Measurements from ENCODE around the gene DMWD.

The DMWD gene

DNA sequence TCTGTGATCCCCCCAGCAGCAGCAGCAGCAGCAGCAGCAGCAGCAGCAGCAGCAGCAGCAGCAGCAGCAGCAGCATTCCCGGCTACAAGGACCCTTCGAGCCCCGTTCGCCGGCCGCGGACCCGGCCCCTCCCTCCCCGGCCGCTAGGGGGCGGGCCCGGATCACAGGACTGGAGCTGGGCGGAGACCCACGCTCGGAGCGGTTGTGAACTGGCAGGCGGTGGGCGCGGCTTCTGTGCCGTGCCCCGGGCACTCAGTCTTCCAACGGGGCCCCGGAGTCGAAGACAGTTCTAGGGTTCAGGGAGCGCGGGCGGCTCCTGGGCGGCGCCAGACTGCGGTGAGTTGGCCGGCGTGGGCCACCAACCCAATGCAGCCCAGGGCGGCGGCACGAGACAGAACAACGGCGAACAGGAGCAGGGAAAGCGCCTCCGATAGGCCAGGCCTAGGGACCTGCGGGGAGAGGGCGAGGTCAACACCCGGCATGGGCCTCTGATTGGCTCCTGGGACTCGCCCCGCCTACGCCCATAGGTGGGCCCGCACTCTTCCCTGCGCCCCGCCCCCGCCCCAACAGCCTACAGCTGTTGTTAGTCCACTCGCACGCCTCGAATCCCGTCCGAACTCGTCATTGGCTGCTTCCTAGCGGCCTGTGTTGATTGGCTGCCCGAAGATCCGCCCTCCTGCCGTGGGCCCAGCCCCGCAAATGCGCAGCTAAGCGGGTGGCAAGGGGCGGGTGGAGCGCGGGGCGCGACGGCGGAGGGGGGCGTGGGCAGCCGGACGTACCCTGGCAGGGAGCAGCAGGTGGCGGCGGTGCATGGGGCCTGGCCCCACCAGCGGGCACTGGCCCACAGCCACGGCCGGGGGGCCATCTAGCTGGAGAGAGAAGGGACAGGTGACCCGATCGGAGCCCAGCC is 22.2 kb downstream of the DMWD start:
- DNase-seq = peak; percentile 40 to 96 (median 89)

DNA sequence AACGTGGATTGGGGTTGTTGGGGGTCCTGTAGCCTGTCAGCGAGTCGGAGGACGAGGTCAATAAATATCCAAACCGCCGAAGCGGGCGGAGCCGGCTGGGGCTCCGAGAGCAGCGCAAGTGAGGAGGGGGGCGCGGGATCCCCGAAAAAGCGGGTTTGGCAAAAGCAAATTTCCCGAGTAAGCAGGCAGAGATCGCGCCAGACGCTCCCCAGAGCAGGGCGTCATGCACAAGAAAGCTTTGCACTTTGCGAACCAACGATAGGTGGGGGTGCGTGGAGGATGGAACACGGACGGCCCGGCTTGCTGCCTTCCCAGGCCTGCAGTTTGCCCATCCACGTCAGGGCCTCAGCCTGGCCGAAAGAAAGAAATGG is 22.8 kb downstream of the DMWD start:
- peak in 37 of 58 donors; percentile 40 to 84 (median 61) for DNase-seq

DNA sequence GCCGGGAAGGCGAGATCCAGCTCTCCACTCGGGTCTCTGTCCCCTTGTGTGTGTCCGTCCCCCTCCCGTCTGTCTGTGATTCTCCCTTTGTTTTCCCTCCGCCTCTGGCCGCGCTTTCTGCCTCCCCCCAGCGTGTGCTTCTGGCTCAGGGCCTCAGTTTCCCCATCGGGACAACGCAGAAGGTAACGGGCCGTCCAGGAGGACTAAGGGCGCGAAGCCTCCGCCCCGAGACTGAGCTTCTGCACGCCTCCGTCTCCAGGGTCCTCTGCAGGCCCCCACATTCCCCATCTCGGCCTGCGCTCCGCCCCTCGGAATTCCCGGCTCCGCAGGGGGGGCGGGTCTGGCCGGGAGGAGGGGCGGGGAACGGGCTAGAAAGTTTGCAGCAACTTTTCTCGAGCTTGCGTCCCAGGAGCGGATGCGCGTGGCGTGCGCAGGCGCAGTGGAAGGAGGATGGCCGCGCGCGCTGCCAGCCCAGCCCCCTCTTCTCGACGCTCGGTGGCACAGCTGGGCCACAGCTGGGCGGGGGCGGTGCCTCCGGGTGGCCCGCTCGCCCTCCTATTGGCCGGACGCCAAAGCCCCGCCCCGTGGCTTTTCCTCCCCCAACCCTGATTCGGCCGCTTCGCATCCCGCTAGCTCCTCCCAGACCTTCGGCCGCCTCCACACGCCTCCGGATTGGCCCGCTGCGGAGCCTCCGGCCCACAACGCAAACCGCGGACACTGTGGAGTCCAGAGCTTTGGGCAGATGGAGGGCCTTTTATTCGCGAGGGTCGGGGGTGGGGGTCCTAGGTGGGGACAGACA is 23.5 kb downstream of the DMWD start, which contains the start of gene SIX5:
Gene SIX5 (minus strand): TSS at position 269 of the 799 bp plus-strand sequence. CDS start 408 bp downstream, outside the sequence.
- peak; percentile 38 to 98 (median 92) for DNase-seq

DNA sequence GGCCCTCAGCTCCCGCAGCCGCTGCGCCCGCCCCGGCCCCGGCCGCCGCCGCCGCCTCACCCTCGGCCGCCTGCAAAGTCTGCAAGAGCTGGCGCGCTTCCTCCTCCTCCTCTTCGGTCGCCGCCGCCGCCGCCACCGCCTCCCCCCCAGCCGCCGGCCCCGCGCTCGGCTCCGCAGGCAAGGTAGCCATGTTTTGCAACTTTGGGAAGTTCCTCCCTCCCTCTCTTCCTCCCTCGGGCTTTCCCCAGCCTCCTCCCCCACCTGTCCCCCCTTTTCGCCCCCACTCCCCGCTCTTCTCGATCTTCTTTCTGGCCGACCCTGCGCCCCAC is 24.0 kb downstream of the DMWD start:
- DNase-seq = peak in 3 of 58 donors; percentile 37 to 62 (median 42)

DNA sequence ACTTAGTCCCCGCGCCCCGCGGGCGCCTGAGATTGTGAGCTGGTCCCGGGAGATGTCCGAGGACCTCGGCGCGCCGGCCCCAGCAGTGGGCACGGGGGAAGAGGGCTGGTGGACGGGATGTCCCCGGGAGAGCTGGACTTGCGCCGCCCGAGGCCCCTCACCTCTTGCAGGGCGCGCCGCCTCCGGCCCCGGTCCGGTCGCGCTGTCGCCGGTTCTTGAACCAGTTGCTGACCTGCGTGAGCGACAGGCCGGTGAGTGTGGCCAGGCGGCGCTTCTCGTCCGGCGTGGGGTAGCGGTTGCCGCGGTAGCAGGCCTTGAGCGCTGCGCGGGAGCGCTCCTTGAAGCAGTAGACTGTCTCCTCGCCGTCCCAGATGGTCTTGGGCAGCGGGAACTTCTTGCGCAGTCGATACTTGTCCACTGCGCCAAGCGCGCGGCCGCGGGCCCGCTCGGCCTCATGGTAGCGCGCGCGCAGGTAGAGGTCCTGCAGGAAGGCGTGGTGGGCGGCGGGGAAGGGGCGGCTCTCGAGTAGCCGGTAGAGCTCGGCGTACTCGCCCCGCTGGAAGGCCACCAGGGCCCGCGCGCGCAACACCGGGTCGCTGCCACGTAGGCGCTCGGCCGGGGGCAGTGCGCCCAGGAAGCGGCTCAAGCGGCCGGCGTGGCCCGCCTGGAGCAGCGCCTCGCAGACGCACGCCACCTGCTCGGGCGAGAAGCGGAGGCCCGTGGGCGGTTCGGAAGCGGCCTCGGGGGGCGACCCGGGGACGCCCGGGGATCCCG is 24.6 kb downstream of the DMWD start:
- DNase-seq = peak in 24 of 58 donors; percentile 7 to 62 (median 30)

DNA sequence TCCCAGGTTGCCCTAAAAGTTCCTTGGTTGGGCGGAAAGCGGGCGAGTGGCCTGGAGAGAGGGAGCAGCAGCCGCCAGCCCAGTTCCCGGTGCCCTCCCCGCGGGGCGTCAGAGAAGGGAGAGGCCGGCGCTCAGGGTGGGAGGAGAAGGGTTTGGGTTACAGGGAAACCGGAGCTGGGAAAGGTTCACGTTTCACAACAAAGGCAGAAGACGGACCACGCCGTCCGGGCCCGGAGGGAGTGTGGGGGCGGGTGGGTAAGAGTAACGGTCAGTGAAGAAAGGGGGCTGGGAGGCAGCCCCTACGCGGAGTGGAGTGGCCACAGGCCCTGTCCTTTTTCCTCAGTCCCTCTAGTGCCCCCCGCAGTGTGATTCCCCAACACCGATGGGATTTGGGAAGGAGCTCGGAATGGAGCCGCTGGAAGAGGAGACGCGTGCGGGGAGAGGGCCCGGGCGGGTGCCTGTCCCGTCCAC is 25.2 kb downstream of the DMWD start:
- peak in 1 of 58 donors; percentile 34 for DNase-seq

DNA sequence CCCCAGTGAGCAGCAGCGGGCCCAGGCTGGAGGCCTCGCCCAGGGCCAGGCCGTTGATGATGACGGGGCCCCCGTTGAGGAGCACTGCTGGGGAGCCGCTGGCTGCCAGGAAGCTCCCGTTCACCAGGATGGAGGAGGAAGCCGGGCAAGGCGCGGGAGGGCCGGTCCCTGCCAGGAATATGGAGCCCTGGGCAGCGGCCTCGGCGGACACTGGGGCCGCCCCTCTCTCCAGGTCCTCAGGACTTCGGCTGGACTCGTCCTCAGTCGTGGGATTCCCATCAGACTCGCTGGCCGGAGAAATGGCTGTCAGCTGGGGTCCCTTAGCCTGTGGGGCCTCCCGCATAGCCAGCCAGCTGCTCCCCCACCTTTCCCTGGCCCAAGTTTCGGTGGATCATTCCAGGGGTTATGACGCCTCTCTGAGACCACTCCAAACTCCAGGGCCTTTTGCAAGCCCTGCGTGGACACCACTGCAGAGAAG is 25.7 kb downstream of the DMWD start:
- DNase-seq = no peak

DNA sequence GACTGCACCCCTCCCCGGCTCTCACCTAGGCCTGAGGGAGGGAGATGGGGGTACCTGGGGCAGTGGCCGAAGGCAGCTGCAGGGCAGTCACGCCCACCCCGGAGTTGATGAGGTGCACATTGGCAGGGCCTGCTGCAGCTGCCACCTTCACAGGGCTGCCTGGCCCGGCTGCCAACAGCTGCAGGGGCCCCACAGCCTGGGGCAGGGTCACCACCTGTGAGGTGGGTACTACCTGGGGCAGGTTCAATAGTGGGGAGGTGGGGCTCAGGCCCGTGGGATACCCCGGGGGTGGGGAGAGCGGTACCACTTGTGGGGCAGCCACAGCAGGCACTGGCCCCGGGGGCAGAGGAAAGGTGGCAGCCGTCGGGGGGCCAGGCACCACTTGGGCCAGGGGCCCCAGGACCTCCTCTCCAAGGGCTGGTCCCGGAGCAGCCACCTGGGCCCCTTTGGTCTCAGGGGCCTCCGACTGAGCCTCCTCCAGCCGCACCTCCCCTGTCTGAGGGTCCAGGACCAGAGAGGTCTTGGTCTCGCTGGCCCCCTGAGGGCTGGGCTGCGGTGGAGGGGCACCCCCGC is 26.3 kb downstream of the DMWD start:
- no peak for DNase-seq

DNA sequence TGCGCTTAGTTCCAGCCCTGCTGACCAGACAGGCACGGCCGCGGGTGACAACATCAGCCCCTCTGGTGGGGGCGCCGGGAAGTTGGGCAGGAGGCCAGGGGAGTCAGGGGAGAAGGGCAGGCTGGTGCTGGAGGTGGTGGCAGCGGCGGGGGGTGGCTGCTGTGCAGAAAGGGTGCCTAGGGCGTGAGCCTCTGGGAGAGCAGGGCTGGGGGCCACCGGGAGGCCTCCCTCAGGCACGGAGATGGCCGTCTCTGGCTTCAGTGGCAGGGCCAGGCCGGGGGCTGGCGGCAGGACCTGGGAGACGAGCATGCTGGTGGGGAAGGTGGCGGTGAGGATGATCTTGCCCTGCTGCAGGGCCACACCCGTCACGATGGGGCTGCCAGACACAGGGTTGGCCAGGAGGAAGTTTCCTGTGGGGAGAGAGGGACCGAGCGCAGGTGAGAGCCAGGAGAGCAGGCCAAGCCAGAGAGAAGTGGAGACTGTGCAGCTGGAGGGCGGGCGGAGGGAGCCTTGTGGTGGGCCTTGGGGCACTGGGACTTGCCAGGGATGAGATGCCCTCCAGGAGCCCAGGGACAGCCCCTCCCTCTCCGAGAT is 26.8 kb downstream of the DMWD start:
- no peak for DNase-seq

DNA sequence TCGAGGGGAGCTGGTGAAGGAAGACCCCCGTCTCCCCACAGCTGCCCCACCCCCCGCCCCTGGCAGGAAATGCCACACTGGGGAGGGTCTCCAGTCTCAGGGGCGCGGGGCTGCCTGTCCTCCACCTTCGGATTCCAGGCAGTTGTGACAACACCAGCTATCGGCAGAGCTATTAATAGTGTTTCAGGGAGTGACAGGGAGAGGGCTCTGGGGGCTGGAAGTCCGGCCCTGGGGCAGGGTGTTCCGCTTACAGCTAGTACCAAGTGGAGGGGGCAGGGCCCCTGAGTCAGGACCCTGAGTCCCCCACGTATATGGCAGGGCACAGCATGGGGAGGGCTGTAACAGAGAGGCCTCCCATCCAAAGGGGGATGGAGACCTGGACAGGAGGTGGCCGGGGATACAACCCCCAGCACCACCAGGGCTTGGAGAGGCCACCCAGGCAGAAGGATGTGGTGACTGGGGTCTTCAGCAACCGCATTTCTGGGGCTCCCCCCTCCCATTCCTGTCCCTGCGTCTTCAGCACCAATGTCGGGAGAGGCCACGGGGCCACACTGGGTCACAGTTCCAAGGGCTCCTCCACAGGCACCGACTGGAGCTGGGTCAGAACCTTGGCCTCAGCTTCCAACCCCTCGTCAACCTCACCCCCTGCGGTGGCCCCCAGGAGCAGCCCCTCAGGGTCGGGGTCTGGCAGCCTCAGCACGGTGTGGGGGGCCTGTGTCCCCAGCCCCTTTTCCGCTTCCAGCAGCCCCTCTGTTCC is 27.5 kb downstream of the DMWD start:
- no peak for DNase-seq

DNA sequence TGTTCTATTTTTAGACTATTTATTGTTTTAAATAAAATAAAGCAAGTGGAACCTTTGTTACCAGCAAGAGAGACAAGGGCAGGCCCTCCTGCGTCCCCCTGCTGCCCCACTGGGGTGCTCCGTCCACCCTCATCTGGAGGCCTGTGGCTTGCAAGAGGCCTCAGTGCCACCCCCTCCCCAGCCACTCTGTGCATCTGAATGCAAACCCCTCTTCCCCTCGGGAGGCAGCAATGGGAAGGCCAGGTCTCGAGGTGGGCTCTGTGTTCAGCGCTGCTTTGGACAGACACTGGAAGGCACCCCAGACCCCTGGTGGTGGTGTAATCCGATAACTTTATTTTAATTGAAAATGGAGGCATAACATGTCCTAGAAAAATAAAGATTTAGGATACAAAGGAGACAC is 28.2 kb downstream of the DMWD start:
- DNase-seq = no peak

DNA sequence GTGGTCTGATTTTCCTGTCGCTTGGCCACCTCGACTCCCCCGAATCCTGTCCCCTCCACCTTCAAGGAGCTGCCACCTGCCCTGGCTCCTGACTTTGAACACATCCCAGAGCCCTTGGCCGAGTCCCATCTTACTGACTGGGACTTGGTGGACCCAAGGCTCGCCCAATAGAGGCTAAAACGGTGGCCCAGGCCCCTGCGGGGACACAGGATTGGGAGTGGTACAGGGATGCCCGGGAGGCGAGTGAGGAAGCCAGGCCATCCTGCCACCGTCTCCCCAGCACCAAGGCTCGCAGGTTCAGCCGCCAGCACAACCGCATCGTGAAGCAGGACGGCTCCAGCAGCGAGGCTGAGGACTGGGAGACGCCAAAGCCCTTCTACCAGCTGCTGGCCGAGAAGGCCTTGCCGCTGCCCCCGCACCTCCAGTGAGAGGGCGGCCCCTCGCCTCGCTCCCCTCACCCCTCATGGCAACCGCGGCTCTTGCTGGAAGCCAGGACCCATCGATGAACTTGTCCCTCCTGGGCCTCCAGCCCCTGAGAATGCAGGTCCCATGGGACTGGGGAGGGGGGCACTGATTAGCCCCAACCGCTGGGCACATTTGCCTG is 28.9 kb downstream of the DMWD start:
- DNase-seq = no peak

DNA sequence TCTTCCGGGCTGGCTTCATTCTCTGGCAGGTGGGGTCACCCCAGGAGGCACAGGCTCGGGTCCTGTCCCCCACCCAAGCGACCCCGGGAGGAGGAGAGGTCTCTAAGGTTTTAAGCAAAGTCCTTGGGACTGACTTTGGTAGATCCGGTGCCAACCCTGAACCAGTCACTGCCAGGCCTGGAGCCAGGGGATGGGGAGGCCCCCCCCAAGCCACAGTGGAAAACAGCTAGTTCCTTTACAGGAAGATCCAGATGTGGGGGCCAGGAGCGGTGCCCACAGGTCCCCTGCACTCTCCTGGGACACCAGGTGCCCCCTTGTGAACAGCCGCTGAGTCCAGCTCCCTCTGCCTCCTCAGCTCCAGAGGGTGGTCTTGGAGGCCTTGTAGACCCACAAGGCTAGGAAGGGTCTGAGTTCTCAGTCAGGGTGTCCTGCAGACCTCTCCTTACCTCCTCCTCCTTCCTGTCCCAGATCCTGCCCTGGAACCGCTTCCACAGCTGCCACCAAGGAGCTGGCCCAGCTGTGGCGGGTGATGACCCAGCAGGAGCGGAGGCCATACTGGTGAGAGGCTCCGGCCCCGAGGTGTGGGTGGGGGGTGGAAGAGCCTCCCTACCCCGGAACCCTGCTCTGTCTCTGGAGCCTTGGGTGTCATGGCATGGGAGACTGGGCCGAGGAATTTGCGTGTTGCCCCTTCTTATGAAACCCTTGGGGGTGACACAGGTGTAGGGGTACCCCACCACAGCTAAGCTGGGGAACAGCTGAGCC is 29.6 kb downstream of the DMWD start:
- DNase-seq = no peak

DNA sequence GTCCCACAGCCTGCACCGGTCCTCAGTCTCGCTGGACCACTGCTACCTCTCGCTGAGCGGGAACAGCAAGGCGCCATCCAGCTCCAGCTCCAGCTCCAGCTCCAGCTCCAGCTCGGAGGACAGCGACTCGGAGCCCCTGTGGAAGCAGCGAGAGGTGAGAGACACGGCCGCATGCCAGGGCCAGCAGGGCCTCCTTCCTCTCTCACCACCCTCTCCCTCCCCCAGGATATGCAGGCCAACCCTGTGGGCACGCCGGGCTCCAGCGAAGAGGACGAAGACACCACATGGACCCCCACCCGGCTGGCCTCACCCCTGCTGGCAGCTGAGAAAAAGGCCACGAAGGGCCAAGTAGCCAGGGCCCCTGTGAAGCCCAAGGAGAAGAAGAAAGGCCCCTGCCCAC is 30.9 kb downstream of the DMWD start:
- DNase-seq = no peak

DNA sequence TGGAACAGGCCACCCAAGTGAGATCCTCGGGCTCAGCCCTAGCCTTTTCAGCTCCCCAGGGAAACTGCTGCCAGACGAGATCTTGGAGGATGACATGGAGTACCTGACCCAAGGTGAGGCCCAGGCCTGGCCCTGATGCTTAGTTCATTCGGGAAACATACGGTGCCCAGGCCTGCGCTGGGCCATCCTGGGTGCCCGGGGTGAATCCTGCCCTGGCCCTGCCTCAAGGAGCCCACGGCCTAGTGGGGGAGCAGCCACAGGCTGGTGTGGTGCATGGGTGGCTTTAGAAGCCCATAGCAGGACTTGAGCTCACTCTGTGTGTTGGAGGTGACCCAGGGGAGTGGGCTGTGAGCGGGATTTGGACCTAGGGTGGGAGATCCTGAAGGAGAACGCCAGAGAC is 33.7 kb downstream of the DMWD start:
- no peak for DNase-seq

DNA sequence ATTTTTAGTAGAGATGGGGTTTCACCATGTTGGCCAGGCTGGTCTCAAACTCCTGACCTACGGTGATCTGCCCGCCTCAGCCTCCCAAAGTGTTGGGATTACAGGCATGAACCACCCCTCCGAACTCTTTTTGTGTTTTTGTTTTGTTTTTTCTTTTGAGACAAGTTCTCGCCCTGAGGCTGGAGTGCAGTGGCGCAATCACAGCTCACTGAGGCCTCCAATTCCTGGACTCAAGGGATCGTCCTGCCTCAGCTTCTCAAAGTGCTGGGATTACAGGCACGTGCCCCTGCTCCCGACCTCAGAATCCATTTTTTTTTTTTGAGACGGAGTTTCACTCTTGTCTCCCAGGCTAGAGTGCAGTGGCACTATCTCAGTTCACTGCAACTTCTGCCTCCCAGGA is 35.0 kb downstream of the DMWD start:
- DNase-seq = no peak

DNA sequence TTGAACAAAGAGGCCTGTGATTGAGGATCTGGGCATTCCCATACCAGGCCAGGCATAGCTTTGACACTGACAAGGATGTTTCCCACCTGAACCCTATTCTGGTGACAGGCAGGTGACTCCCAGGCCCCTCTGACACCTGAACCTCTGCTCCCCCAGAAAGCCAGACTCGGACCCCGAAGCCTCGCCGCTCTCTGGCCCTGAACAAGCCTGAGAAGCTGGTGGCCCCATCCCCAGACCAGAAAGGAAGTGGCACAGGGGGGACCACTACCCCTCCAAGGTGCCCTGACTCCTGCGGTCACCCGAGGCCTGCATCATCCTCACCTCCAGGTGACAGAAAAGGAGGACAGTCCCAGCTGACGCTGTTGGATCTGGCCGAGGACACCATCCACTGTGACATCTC is 38.3 kb downstream of the DMWD start:
- no peak for DNase-seq

DNA sequence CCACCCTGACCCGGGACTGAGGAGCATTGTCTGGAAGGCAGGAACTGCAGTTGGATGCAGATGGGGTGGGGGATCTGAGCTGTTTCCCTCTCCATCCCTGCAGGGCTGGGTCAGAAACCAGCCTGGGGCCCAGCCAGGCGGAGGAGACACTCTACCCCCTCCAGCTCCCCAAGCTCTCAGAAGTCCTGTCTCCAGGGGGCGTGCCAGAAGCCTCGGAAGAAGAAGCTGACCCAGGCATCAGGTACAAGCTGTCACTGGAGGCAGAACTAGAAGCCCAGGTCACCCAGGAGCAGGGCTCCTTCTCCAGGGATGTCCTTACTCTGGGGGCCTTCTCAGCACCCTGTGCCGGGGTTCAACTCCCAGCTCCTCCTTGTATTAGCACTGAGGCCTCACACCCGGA is 39.1 kb downstream of the DMWD start:
- no peak for DNase-seq

DNA sequence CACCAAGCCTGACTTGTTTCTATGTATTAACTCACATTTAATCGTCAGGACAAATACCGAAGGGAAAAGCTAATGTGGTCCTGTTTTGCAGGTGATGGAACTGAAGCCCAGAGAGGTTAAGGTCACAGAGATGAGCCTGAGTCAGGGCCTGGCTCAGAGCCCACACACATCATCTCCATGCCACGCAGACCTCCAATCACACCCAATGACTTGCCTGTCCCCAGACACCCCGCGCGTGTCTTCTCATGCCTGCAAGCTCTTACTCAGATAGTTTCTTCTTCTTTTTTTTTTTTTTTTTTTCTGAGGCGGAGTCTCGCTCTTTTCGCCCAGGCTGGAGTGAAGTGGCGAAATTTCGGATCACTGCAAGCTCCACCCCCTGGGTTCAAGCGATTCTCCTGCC is 40.0 kb downstream of the DMWD start:
- DNase-seq = no peak
